Measurements from ENCODE around the gene TLL1. TPM values are rescaled to one million over a fixed set of nuclear protein-coding genes. Genes with fewer than 3 reads are reported as not detected.

TLL1 gene
- total and polyA plus RNA-seq, 3 donors from 2014 or later, result 0.71 to 1.1 (median 0.94) TPM

GRCh38 chr4:166144607-166145006, 271.6 kb downstream of the TLL1 start:
- H3K27ac ChIP-seq, result no peak overlapping the region
- H3K4me1 ChIP-seq, result no peaks in the 10 kb centered on the region
- intact Hi-C loops (cut with DNase I; ENCODE audit: low total_unique reads), result no loop called here
- H3K27me3 ChIP-seq, result no peaks in the 10 kb centered on the region
- H3K4me3 ChIP-seq, result no peak overlapping the region
- H3K9me3 ChIP-seq, result no peaks in the 10 kb centered on the region
- DNase-seq, result no peak
- H3K36me3 ChIP-seq (ENCODE audit: low read depth, missing control alignments), result no peaks in the 10 kb centered on the region
- no peak for TF ChIP-seq CTCF (IDR thresholded peaks at IDR 0.05)
- no peak for TF ChIP-seq POLR2A (IDR thresholded peaks at IDR 0.05)
- WGBS, 2 donors, result 65 to 83% methylated on average over 4 of the region's 4 CpGs

GRCh38 chr4:166146806-166147540, 273.9 kb downstream of the TLL1 start:
- no peaks in the 10 kb centered on the region for H3K9me3 ChIP-seq
- H3K4me1 ChIP-seq, result no peaks in the 10 kb centered on the region
- H3K27me3 ChIP-seq, result no peaks in the 10 kb centered on the region
- intact Hi-C loops (cut with DNase I; ENCODE audit: low total_unique reads), result no loop called here
- WGBS, 2 donors, result 69 to 73% methylated on average over 6 of the region's 6 CpGs
- no peak overlapping the region for H3K4me3 ChIP-seq
- DNase-seq, result no peak
- TF ChIP-seq POLR2A (IDR thresholded peaks at IDR 0.05) (no peak), CTCF (IDR thresholded peaks at IDR 0.05) (no peak)
- H3K27ac ChIP-seq, result no peak overlapping the region
- H3K36me3 ChIP-seq (ENCODE audit: low read depth, missing control alignments), result no peaks in the 10 kb centered on the region

Small RNA genes within 50 kb of the gene (small RNA-seq; reads per million reads assigned to genes)
- 0 reads per million in 2 donors for gene RNA5SP170
